Heart left ventricle (tissue), 13 donors: ENCODE results near the gene FAM53C.

Source experiments
- CTCF ChIP-seq, 12 donors: fragments of 200-600 bp; sonication (generic) in 4 of 12; IDR thresholded peaks; one replicate each; pipeline versions ENCODE4 v1.5.0 to v1.8.0; 2018 to 2022; ENCODE audit warnings: antibody characterized with exemption in 12 of 12, mild to moderate bottlenecking in 5 of 12
- POLR2A ChIP-seq, 2 donors: fragments of 450-650 bp; IDR thresholded peaks; one replicate each; pipeline ENCODE4 v1.6.1; 2017; ENCODE audit warnings: antibody characterized with exemption in 2 of 2, mild to moderate bottlenecking in 2 of 2, moderate library complexity in 2 of 2
- donor health status: ischemic (EF 13 %, LVEDD 7.1; RV severe dilation, severe dysfunction).
- donor health status: DM: no; HTN: yes; CAD: no.
- donor health status: DM: no; HTN: no; CAD: no.
- donor health status: ischemic (EF 25% LVEDD 6.9; RV normal size, moderate dysfunction).
- donor health status: ischemic (EF 25% LVEDD 5.7; RV mildly dilated, moderate dysfunction).
- donor health status: ischemic (EF 35%, LVEDD 5.7; RV mildly dilated, moderate dysfunction).
- donor health status: nonischemic (EF 11% LVEDD 7.7; RV severe dilation, severe dysfunction).
- donor health status: DM: yes; HTN: yes; CAD: no.
- donor health status: PGD.
- donor health status: ischemic (EF 29% LVEDD 5.4; RV normal size, mild dysfunction).
- donor health status: nonischemic (EF 23%, LVEDD 6.1; RV moderate dilation, normal function).

DNA sequence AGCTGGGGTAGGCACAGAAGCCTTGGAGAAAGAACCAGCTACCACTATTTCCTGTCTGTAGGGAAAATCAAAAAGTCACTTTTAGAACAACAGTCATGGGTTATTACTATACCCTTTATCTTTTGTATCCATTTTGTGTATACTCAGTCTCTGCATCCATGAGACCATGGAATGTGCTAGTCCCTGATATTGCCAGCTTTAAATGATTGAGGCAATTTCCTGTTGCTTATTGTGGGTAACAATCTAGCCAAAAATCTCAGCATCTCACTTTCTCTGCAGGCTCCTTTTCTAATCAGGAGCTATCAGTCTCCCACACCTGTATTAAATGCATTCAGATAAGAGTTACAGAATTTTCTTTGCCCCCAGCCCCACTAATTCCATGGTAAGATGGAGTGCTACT lies 13.5 kb downstream of the FAM53C start:
- TF ChIP-seq CTCF (IDR thresholded peaks at IDR 0.05) = no peak
- TF ChIP-seq POLR2A (IDR thresholded peaks at IDR 0.05) = no peak
